SU-DHL-6 (cell line): ENCODE results near the gene APBB2.

ENCODE experiments used
- H2AFZ ChIP-seq: fragments of 200-600 bp; sonication (generic); 2 replicates; pipeline ENCODE4 v1.6.1; 2014; ENCODE audit warnings: low read depth, mild to moderate bottlenecking, moderate library complexity, mixed read lengths, antibody characterized with exemption, low read length; ENCODE audit not compliant: severe bottlenecking
- H3F3A ChIP-seq: fragments of 200-600 bp; shearing (Covaris generic); 2 replicates; pipeline ENCODE4 v1.6.0; 2016; ENCODE audit warnings: antibody characterized with exemption, mild to moderate bottlenecking; ENCODE audit not compliant: insufficient read depth
- H3K27ac ChIP-seq: fragments of 200-600 bp; sonication (generic); 2 replicates; pipeline ENCODE4 v1.5.1; 2016; ENCODE audit warnings: low read depth, mild to moderate bottlenecking, low read length, moderate library complexity, mixed read lengths
- H3K27me3 ChIP-seq: fragments of 200-600 bp; sonication (generic), shearing (Covaris generic); 2 replicates; pipeline ENCODE4 v1.6.0; 2014; ENCODE audit warnings: mild to moderate bottlenecking, low read length
- H3K36me3 ChIP-seq: fragments of 200-600 bp; sonication (generic); 2 replicates; pipeline ENCODE4 v1.6.1; 2014; ENCODE audit warnings: mild to moderate bottlenecking, low read length, mixed read lengths
- H3K4me2 ChIP-seq: fragments of 300-600, 200-600 bp; shearing (Covaris generic), sonication (generic); 2 replicates; pipeline ENCODE4 v1.6.0; 2014; ENCODE audit warnings: low read length, low read depth, mild to moderate bottlenecking; ENCODE audit not compliant: poor library complexity, severe bottlenecking
- H3K4me3 ChIP-seq: fragments of 200-600 bp; sonication (generic); 2 replicates; pipeline ENCODE4 v1.5.1; 2014; ENCODE audit warnings: antibody characterized with exemption, low read length, mild to moderate bottlenecking, mixed read lengths; ENCODE audit not compliant: insufficient read depth, poor library complexity, severe bottlenecking
- H3K79me2 ChIP-seq: fragments of 200-600 bp; sonication (generic); 2 replicates; pipeline ENCODE4 v1.6.1; 2014; ENCODE audit warnings: mild to moderate bottlenecking, low read length, moderate library complexity; ENCODE audit not compliant: insufficient read depth
- H3K9ac ChIP-seq: fragments of 200-600 bp; sonication (generic); 2 replicates; pipeline ENCODE4 v1.7.0; 2014; ENCODE audit warnings: mild to moderate bottlenecking, low read length
- H3K9me2 ChIP-seq: fragments of 200-600 bp; sonication (generic); replicated peaks from 2 replicates; pipeline ENCODE4 v1.6.1; 2014; ENCODE audit warnings: low read length; ENCODE audit not compliant: insufficient read depth
- H3K9me3 ChIP-seq: fragments of 200-600 bp; sonication (generic); 2 replicates; pipeline ENCODE4 v1.6.1; 2014; ENCODE audit warnings: low read length, mixed read lengths; ENCODE audit not compliant: insufficient read depth
- H4K20me1 ChIP-seq: fragments of 200-600 bp; sonication (generic); 2 replicates; pipeline ENCODE4 v1.6.1; 2014; ENCODE audit warnings: low read depth, mild to moderate bottlenecking, antibody characterized with exemption, low read length, moderate library complexity, mixed read lengths
- EZH2phosphoT487 ChIP-seq: fragments of 200-600 bp; sonication (generic), shearing (Covaris generic); conservative IDR thresholded peaks from 2 replicates; pipeline ENCODE4 v1.6.1; 2018; ENCODE audit warnings: mild to moderate bottlenecking, antibody characterized with exemption, low read length, moderate library complexity, mixed read lengths
- TF ChIP-seq, protein P1 (sequence below): fragments of 200-600 bp; sonication (generic); IDR thresholded peaks from one replicate; pipeline ENCODE4 v1.5.1; 2017; ENCODE audit warnings: antibody characterized with exemption, mild to moderate bottlenecking, low read length, moderate library complexity; ENCODE audit not compliant: insufficient read depth, poor library complexity, severe bottlenecking

Gene APBB2

DNA sequence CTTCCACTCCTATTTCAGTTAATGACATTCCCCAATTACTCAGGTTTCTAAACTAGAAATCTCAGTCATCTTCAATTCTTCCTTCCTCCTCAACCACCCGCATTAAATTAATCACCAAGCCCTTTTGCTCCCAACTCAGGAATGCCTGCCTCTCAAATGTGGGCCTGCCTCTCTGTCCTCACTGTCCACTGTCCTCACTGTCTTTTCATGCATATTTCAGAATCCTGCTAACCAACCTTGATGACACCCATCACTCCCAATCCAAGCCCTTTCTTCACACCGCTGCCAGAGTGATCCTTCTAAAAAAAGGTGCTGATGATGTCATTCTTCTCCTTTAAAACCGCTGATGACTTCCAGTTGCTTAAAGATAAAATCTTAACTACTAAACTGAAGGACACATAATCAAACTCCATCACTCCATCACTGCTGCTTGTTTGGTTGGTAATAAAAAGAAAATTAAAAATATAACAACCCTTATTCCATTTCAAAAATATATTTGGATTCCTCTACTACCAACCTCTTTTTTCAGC, 5.1 kb upstream of the APBB2 start:
- Histone ChIP-seq H3K9me2 (no peaks in the 10 kb centered on the region), H3F3A (peaks cover 8% of the 10 kb centered on the region; the same call in 1 of the 2 replicates), H3K4me2 (no peak overlapping the region), H3K9me3 (no peaks in the 10 kb centered on the region), H3K79me2 (no peaks in the 10 kb centered on the region), H3K9ac (no peak overlapping the region), H3K36me3 (no peaks in the 10 kb centered on the region), H3K27me3 (no peaks in the 10 kb centered on the region), H3K27ac (no peak overlapping the region), H2AFZ (no peak overlapping the region), H3K4me3 (no peak overlapping the region), H4K20me1 (no peaks in the 10 kb centered on the region)
- TF ChIP-seq EZH2phosphoT487, result no peak
- TF ChIP-seq, protein P1, sequence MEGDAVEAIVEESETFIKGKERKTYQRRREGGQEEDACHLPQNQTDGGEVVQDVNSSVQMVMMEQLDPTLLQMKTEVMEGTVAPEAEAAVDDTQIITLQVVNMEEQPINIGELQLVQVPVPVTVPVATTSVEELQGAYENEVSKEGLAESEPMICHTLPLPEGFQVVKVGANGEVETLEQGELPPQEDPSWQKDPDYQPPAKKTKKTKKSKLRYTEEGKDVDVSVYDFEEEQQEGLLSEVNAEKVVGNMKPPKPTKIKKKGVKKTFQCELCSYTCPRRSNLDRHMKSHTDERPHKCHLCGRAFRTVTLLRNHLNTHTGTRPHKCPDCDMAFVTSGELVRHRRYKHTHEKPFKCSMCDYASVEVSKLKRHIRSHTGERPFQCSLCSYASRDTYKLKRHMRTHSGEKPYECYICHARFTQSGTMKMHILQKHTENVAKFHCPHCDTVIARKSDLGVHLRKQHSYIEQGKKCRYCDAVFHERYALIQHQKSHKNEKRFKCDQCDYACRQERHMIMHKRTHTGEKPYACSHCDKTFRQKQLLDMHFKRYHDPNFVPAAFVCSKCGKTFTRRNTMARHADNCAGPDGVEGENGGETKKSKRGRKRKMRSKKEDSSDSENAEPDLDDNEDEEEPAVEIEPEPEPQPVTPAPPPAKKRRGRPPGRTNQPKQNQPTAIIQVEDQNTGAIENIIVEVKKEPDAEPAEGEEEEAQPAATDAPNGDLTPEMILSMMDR, result no peak

DNA sequence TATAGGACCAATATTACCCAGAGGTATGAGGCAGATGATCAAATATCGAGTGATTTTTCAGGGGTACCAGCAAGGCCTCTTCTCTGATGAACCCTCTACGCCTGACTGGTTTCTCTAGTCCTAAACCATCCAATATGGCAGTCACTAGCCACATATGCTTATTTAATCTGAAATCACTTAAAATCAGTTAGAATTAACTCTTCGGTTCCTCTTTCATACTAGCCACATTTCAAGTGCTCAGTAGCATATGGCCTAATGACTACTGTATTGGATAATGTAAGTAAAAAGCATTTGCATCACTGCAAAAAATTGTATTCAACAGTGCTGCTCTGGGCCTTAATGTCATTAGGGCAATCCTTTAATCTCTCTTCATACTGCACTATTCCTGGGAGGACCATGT, 4.4 kb upstream of the APBB2 start:
- Histone ChIP-seq H3K27ac (no peak overlapping the region), H4K20me1 (no peaks in the 10 kb centered on the region), H3K9me3 (no peaks in the 10 kb centered on the region), H3K9me2 (no peaks in the 10 kb centered on the region), H3K4me3 (no peak overlapping the region), H3K4me2 (no peak overlapping the region), H3K27me3 (no peaks in the 10 kb centered on the region), H2AFZ (no peak overlapping the region), H3F3A (peaks cover 8% of the 10 kb centered on the region; the same call in 1 of the 2 replicates), H3K79me2 (peaks cover 2% of the 10 kb centered on the region), H3K36me3 (no peaks in the 10 kb centered on the region), H3K9ac (no peak overlapping the region)
- TF ChIP-seq EZH2phosphoT487, result no peak
- TF ChIP-seq, protein P1, result no peak

DNA sequence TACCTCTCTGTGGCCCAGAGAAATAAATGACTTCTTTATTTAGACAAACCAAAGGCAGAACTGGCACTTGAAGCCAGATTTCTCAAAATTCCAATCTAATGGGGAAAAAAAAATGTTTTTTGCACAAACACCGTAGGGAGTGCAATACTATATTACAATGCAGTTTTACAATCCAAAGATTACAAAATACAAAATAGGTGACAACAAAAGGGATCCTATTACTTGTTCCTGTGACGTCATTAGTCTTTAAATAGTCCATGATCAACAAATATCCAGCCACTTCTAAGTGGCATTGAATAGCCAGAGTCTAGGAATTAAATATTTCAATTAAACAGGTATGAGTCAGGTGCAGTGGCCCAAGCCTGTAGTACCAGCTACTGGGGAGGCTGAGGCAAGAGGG, 3.0 kb upstream of the APBB2 start:
- H2AFZ ChIP-seq, result no peak overlapping the region

More for the DNA sequence above, 3.0 kb upstream of the APBB2 start:
- Histone ChIP-seq H3K9ac (no peak overlapping the region), H3K4me3 (no peak overlapping the region), H3K27me3 (no peaks in the 10 kb centered on the region), H3K27ac (no peak overlapping the region), H3K9me2 (no peaks in the 10 kb centered on the region), H3F3A (peaks cover 8% of the 10 kb centered on the region; the same call in 1 of the 2 replicates), H3K79me2 (peaks cover 16% of the 10 kb centered on the region), H3K4me2 (no peak overlapping the region), H3K36me3 (no peaks in the 10 kb centered on the region), H3K9me3 (no peaks in the 10 kb centered on the region), H4K20me1 (no peaks in the 10 kb centered on the region)
- TF ChIP-seq, protein P1, result no peak
- no peak for TF ChIP-seq EZH2phosphoT487
